ENCODE measurements around the gene TANGO2. TPM values are rescaled to one million over a fixed set of nuclear protein-coding genes. Genes with fewer than 3 reads are reported as not detected.
"Not testable (repeated sequence)": the region's sequence is repeated elsewhere in the genome, so short reads cannot be mapped to it uniquely, and the experiment has no call there.

TANGO2 gene
- total RNA-seq, 1 donor from 2014 or later: 30.0 TPM

- H3K27me3 Mint-ChIP-seq (ENCODE audit: low read depth): no peaks in the 10 kb centered on the region
- intact Hi-C loops (cut with micrococcal nuclease): no loop called here
- peaks cover 10% of the 10 kb centered on the region for H3K4me1 Mint-ChIP-seq (ENCODE audit: low read depth)
- no peaks in the 10 kb centered on the region for H3K9me3 Mint-ChIP-seq
- peaks cover 21% of the 10 kb centered on the region for H3K36me3 Mint-ChIP-seq (ENCODE audit: low read depth)
- no peak overlapping the region for H3K4me3 Mint-ChIP-seq (ENCODE audit: low read depth)
- no peak for DNase-seq (ENCODE audit: low spot score)
- no peak overlapping the region for H3K27ac Mint-ChIP-seq
These were observed 40.0 kb downstream of the TANGO2 start for GRCh38 chr22:20060700-20061480.

GRCh38 chr22:20061481-20061861 lies 40.6 kb downstream of the TANGO2 start:
- Mint-ChIP-seq H3K27me3 (ENCODE audit: low read depth) (no peaks in the 10 kb centered on the region), H3K36me3 (ENCODE audit: low read depth) (peaks cover 21% of the 10 kb centered on the region), H3K27ac (no peak overlapping the region), H3K9me3 (no peaks in the 10 kb centered on the region), H3K4me1 (ENCODE audit: low read depth) (peaks cover 10% of the 10 kb centered on the region), H3K4me3 (ENCODE audit: low read depth) (no peak overlapping the region)
- intact Hi-C loops (cut with micrococcal nuclease): no loop called here
- DNase-seq (ENCODE audit: low spot score): no peak

- no peak for DNase-seq (ENCODE audit: low spot score)
- Mint-ChIP-seq H3K4me1 (ENCODE audit: low read depth) (peaks cover 10% of the 10 kb centered on the region), H3K36me3 (ENCODE audit: low read depth) (peaks cover 21% of the 10 kb centered on the region), H3K4me3 (ENCODE audit: low read depth) (no peak overlapping the region), H3K9me3 (no peaks in the 10 kb centered on the region), H3K27me3 (ENCODE audit: low read depth) (no peaks in the 10 kb centered on the region), H3K27ac (no peak overlapping the region)
- intact Hi-C loops (cut with micrococcal nuclease): no loop called here
These were observed 41.3 kb downstream of the TANGO2 start for GRCh38 chr22:20062043-20062765.

GRCh38 chr22:20062766-20063083 lies 41.8 kb downstream of the TANGO2 start:
- H3K27ac Mint-ChIP-seq: no peak overlapping the region
- H3K27me3 Mint-ChIP-seq (ENCODE audit: low read depth): no peaks in the 10 kb centered on the region

GRCh38 chr22:20063271-20064139 lies 42.6 kb downstream of the TANGO2 start:
- no peak for DNase-seq (ENCODE audit: low spot score)
- H3K9me3 Mint-ChIP-seq: no peaks in the 10 kb centered on the region
- H3K27ac Mint-ChIP-seq: no peak overlapping the region
- no peaks in the 10 kb centered on the region for H3K27me3 Mint-ChIP-seq (ENCODE audit: low read depth)
- H3K4me3 Mint-ChIP-seq (ENCODE audit: low read depth): no peak overlapping the region
- intact Hi-C loops (cut with micrococcal nuclease): no loop called here
- peaks cover 10% of the 10 kb centered on the region for H3K4me1 Mint-ChIP-seq (ENCODE audit: low read depth)
- H3K36me3 Mint-ChIP-seq (ENCODE audit: low read depth): peaks cover 14% of the 10 kb centered on the region

More at GRCh38 chr22:20062766-20063083, 41.8 kb downstream of the TANGO2 start:
- intact Hi-C loops (cut with micrococcal nuclease): no loop called here
- Mint-ChIP-seq H3K4me1 (ENCODE audit: low read depth) (peaks cover 10% of the 10 kb centered on the region), H3K9me3 (no peaks in the 10 kb centered on the region), H3K4me3 (ENCODE audit: low read depth) (no peak overlapping the region), H3K36me3 (ENCODE audit: low read depth) (peaks cover 19% of the 10 kb centered on the region)
- no peak for DNase-seq (ENCODE audit: low spot score)

GRCh38 chr22:20064140-20064480 lies 43.2 kb downstream of the TANGO2 start:
- Mint-ChIP-seq H3K4me3 (ENCODE audit: low read depth) (no peak overlapping the region), H3K9me3 (no peaks in the 10 kb centered on the region), H3K27ac (no peak overlapping the region), H3K36me3 (ENCODE audit: low read depth) (peaks cover 11% of the 10 kb centered on the region), H3K4me1 (ENCODE audit: low read depth) (peaks cover 5% of the 10 kb centered on the region), H3K27me3 (ENCODE audit: low read depth) (no peaks in the 10 kb centered on the region)
- no peak for DNase-seq (ENCODE audit: low spot score)
- intact Hi-C loops (cut with micrococcal nuclease): no loop called here

- no peaks in the 10 kb centered on the region for H3K9me3 Mint-ChIP-seq
- intact Hi-C loops (cut with micrococcal nuclease): no loop called here
- H3K27me3 Mint-ChIP-seq (ENCODE audit: low read depth): no peaks in the 10 kb centered on the region
- H3K4me3 Mint-ChIP-seq (ENCODE audit: low read depth): no peak overlapping the region
- no peak for DNase-seq (ENCODE audit: low spot score)
- no peaks in the 10 kb centered on the region for H3K4me1 Mint-ChIP-seq (ENCODE audit: low read depth)
- H3K27ac Mint-ChIP-seq: no peak overlapping the region
- peaks cover 11% of the 10 kb centered on the region for H3K36me3 Mint-ChIP-seq (ENCODE audit: low read depth)
These were observed 43.8 kb downstream of the TANGO2 start for GRCh38 chr22:20064545-20065262.

- no peak for DNase-seq (ENCODE audit: low spot score)
- Mint-ChIP-seq H3K27ac (no peak overlapping the region), H3K4me1 (ENCODE audit: low read depth) (no peaks in the 10 kb centered on the region), H3K27me3 (ENCODE audit: low read depth) (no peaks in the 10 kb centered on the region), H3K9me3 (no peaks in the 10 kb centered on the region), H3K4me3 (ENCODE audit: low read depth) (no peak overlapping the region), H3K36me3 (ENCODE audit: low read depth) (peaks cover 7% of the 10 kb centered on the region)
- intact Hi-C loops (cut with micrococcal nuclease): no loop called here
These were observed 45.1 kb downstream of the TANGO2 start for GRCh38 chr22:20065896-20066616.

- H3K9me3 Mint-ChIP-seq: no peaks in the 10 kb centered on the region
- H3K4me1 Mint-ChIP-seq (ENCODE audit: low read depth): no peaks in the 10 kb centered on the region
- H3K4me3 Mint-ChIP-seq (ENCODE audit: low read depth): no peak overlapping the region
- DNase-seq (ENCODE audit: low spot score): no peak
- H3K27ac Mint-ChIP-seq: no peak overlapping the region
- peaks cover 3% of the 10 kb centered on the region for H3K36me3 Mint-ChIP-seq (ENCODE audit: low read depth)
- H3K27me3 Mint-ChIP-seq (ENCODE audit: low read depth): no peaks in the 10 kb centered on the region
- intact Hi-C loops (cut with micrococcal nuclease): no loop called here
These were observed 45.9 kb downstream of the TANGO2 start for GRCh38 chr22:20066617-20067383.

- H3K9me3 Mint-ChIP-seq; H3K4me3 Mint-ChIP-seq (ENCODE audit: low read depth); H3K27me3 Mint-ChIP-seq (ENCODE audit: low read depth); H3K27ac Mint-ChIP-seq; intact Hi-C loops (cut with micrococcal nuclease); H3K36me3 Mint-ChIP-seq (ENCODE audit: low read depth); DNase-seq (ENCODE audit: low spot score); H3K4me1 Mint-ChIP-seq (ENCODE audit: low read depth): not testable (repeated sequence)
These were observed 46.4 kb downstream of the TANGO2 start for GRCh38 chr22:20067384-20067682.

- H3K4me3 Mint-ChIP-seq (ENCODE audit: low read depth): no peak overlapping the region
- no peaks in the 10 kb centered on the region for H3K4me1 Mint-ChIP-seq (ENCODE audit: low read depth)
- H3K27ac Mint-ChIP-seq: no peak overlapping the region
- no peak for DNase-seq (ENCODE audit: low spot score)
- H3K27me3 Mint-ChIP-seq (ENCODE audit: low read depth): no peaks in the 10 kb centered on the region
- H3K36me3 Mint-ChIP-seq (ENCODE audit: low read depth): no peaks in the 10 kb centered on the region
- intact Hi-C loops (cut with micrococcal nuclease): no loop called here
- no peaks in the 10 kb centered on the region for H3K9me3 Mint-ChIP-seq
These were observed 47.7 kb downstream of the TANGO2 start for GRCh38 chr22:20068640-20069039.

Measured in activated T-helper 2 cell treated with anti-CD3 and anti-CD28 coated beads, Interferon-gamma antibody, Interleukin-2, Interleukin-4, amounts not matched to agents 10 μg/mL and 5 μg/mL and 100 μg/mL, durations not matched to agents 14 hours and 24 hours and 36 hours (primary cell).